ENCODE measurements around the gene MAN1A1.

GRCh38 chr6:119257726-119258125, 91.8 kb downstream of the MAN1A1 start:
- TF ChIP-seq MAX (CRISPR knock-in tag; IDR thresholded peaks at IDR 0.05) (no peak), NFE2L1 (CRISPR knock-in tag; IDR thresholded peaks at IDR 0.05) (no peak), ELF4 (CRISPR knock-in tag; IDR thresholded peaks at IDR 0.05; ENCODE audit: low read depth) (no peak), TEAD4 (CRISPR knock-in tag; IDR thresholded peaks at IDR 0.05) (no peak), CTCF (IDR thresholded peaks at IDR 0.05) (no peak), GTF2I (CRISPR knock-in tag; conservative IDR thresholded peaks at IDR 0.05) (no peak), FOXP1 (CRISPR knock-in tag; IDR thresholded peaks at IDR 0.05; ENCODE audit: borderline replicate concordance) (no peak), JUN (CRISPR knock-in tag; IDR thresholded peaks at IDR 0.05) (no peak), PRDM15 (CRISPR knock-in tag; IDR thresholded peaks at IDR 0.05) (no peak)
